K562 (cell line): Measurements from ENCODE around the gene SEC24C. TPM values are rescaled to one million over a fixed set of nuclear protein-coding genes. Genes with fewer than 3 reads are reported as not detected.

Experiments
- CTBP1 ChIP-seq: fragments of 450-650 bp; IDR thresholded peaks from 2 replicates; pipeline ENCODE4 v1.6.1; 2016; ENCODE audit warnings: borderline replicate concordance
- HMG20A ChIP-seq: fragments of 450-650 bp; formaldehyde crosslinking; conservative IDR thresholded peaks from 2 replicates; pipeline ENCODE4 v1.4.0; 2020; ENCODE audit warnings: mild to moderate bottlenecking, mixed read lengths
- HMG20B ChIP-seq: fragments of 250-450 bp; sonication (Bioruptor Pico); IDR thresholded peaks from 2 replicates; pipeline ENCODE4 v1.5.0; 2021; ENCODE audit warnings: mild to moderate bottlenecking
- HNRNPL ChIP-seq: fragments of 200-400 bp; formaldehyde crosslinking; IDR thresholded peaks from 2 replicates; pipeline ENCODE4 v1.6.1; 2017; ENCODE audit warnings: low read depth, mild to moderate bottlenecking, low read length
- HSF4 ChIP-seq: fragments of 250-450 bp; sonication (Bioruptor Pico); IDR thresholded peaks from 2 replicates; pipeline ENCODE4 v2.1.2; 2022; ENCODE audit warnings: mild to moderate bottlenecking, moderate library complexity, borderline replicate concordance
- KLF13 ChIP-seq: fragments of 450-650 bp; IDR thresholded peaks from 2 replicates; pipeline ENCODE4 v1.6.1; 2016; ENCODE audit warnings: missing genetic modification characterization, low read depth, mild to moderate bottlenecking, missing compliant biosample characterization, moderate library complexity, borderline replicate concordance
- PTBP1 ChIP-seq: fragments of 200-400 bp; formaldehyde crosslinking; IDR thresholded peaks from 2 replicates; pipeline ENCODE4 v1.6.1; 2017; ENCODE audit warnings: low read depth, low read length
- RBM34 ChIP-seq: fragments of 200-400 bp; formaldehyde crosslinking; IDR thresholded peaks from 2 replicates; pipeline ENCODE4 v1.6.1; 2018; ENCODE audit warnings: low read length, borderline replicate concordance; ENCODE audit not compliant: insufficient read depth
- ZNF133 ChIP-seq: fragments of 250-450 bp; sonication (Bioruptor Pico); IDR thresholded peaks from 2 replicates; pipeline ENCODE4 v1.4.0; 2020; ENCODE audit warnings: mild to moderate bottlenecking
- ZNF263 ChIP-seq: sonication (generic); formaldehyde crosslinking; IDR thresholded peaks from 2 replicates; pipeline ENCODE4 v1.8.0; 2022; ENCODE audit warnings: mild to moderate bottlenecking, missing genetic modification reagents, borderline replicate concordance
- ZSCAN32 ChIP-seq: fragments of 450-650 bp; formaldehyde crosslinking; IDR thresholded peaks from 2 replicates; pipeline ENCODE4 v1.4.0; 2020; ENCODE audit warnings: mild to moderate bottlenecking, moderate library complexity
- polyA plus RNA-seq, 8 experiments: library from polyadenylated mRNA; depleted of rRNA in 4 of 8; stranded (reverse) in 5 of 8; unstranded in 3 of 8; fragments of >200 nt; fragmentation: Nextera tagmentation in 2 of 8; fragmentation: Illumina TruSeq in 1 of 8; extraction: Ambion mirVana in 2 of 8; extraction: Trizol in 1 of 8; gene quantifications; 2 replicates each; pipeline versions ENCODE4 v1.2.1 to v1.2.3, GENCODE V29; 2011 to 2014; ENCODE audit warnings: inconsistent platforms in 1 of 8, missing spikeins in 1 of 8
- total RNA-seq, 7 experiments: library from RNA; depleted of rRNA in 6 of 7; stranded (reverse); fragments of >200 nt in 6 of 7; fragmentation: Illumina TruSeq in 2 of 7; extraction: Trizol in 2 of 7; gene quantifications; 2 replicates each; pipeline versions ENCODE4 v1.2.1 to v1.2.3, GENCODE V29; 2011 to 2021; ENCODE audit warnings: low replicate concordance in 1 of 7
- TF ChIP-seq, protein P1 (sequence below): sonication (generic); formaldehyde crosslinking; IDR thresholded peaks from 2 replicates; pipeline ENCODE4 v1.8.0; 2023; ENCODE audit warnings: mild to moderate bottlenecking, missing genetic modification reagents
- TF ChIP-seq, protein P2 (sequence below), 2 experiments: IDR thresholded peaks in 1 of 2; conservative IDR thresholded peaks in 1 of 2; 2 replicates each; pipeline ENCODE4 v1.6.1; 2016; ENCODE audit warnings: low read depth in 2 of 2, mild to moderate bottlenecking in 1 of 2, missing compliant biosample characterization in 1 of 2, missing genetic modification characterization in 1 of 2, moderate library complexity in 1 of 2
- TF ChIP-seq, protein P3 (sequence below): fragments of 250-450 bp; sonication (Bioruptor Pico); IDR thresholded peaks from 2 replicates; pipeline ENCODE4 v1.8.0; 2022; ENCODE audit warnings: moderate library complexity, mild to moderate bottlenecking, inconsistent platforms

SEC24C gene
- total and polyA plus RNA-seq, 9 of the 15 experiments (the other 6 are each of a cell fraction or from before 2014, with no cell fraction given): 19.0 to 115 (median 70.5) TPM

DNA sequence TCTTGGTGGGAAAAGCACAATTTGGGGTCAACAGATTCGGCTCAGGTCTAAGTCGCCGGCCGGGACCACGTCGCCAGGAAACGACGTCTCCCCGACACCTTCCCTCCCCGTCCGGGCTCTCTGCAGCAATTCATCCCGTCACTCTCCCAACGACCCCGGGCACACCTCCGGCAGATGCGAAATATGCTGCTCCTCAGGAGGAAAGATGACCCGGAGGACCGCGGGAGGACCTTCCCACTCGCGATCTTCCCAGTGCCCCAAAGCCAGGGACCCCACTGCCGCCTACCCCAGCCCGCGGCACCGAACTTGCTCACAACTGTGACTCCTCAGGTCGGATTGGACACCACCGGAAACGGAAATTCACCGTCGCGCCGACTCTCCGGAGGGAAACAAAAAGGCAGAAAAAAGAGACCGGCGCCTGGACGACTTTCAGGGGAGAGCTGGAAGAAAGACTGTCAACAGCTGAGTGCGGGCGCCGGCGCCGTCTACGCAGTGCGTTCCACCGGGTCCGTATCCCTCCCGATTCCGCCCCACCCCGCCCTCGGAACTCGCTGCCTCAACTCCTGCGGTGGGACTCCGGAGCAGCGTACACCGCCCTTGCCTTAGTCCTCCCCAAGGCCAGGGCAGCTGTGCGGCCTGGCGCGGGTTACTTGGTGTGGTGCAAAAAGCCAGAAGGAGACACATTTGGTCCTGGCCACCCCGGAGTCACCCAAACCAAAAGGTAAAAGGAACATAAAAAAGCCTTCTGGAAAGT lies 13.8 kb upstream of the SEC24C start (continued):
- TF ChIP-seq, protein P1, sequence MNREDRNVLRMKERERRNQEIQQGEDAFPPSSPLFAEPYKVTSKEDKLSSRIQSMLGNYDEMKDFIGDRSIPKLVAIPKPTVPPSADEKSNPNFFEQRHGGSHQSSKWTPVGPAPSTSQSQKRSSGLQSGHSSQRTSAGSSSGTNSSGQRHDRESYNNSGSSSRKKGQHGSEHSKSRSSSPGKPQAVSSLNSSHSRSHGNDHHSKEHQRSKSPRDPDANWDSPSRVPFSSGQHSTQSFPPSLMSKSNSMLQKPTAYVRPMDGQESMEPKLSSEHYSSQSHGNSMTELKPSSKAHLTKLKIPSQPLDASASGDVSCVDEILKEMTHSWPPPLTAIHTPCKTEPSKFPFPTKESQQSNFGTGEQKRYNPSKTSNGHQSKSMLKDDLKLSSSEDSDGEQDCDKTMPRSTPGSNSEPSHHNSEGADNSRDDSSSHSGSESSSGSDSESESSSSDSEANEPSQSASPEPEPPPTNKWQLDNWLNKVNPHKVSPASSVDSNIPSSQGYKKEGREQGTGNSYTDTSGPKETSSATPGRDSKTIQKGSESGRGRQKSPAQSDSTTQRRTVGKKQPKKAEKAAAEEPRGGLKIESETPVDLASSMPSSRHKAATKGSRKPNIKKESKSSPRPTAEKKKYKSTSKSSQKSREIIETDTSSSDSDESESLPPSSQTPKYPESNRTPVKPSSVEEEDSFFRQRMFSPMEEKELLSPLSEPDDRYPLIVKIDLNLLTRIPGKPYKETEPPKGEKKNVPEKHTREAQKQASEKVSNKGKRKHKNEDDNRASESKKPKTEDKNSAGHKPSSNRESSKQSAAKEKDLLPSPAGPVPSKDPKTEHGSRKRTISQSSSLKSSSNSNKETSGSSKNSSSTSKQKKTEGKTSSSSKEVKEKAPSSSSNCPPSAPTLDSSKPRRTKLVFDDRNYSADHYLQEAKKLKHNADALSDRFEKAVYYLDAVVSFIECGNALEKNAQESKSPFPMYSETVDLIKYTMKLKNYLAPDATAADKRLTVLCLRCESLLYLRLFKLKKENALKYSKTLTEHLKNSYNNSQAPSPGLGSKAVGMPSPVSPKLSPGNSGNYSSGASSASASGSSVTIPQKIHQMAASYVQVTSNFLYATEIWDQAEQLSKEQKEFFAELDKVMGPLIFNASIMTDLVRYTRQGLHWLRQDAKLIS (CRISPR knock-in tag): peak; percentile 70; the same call in 1 of the 2 replicates
- TF ChIP-seq ZSCAN32 (CRISPR knock-in tag): no peak
- peak; percentile 66 for TF ChIP-seq CTBP1
- TF ChIP-seq, protein P2, sequence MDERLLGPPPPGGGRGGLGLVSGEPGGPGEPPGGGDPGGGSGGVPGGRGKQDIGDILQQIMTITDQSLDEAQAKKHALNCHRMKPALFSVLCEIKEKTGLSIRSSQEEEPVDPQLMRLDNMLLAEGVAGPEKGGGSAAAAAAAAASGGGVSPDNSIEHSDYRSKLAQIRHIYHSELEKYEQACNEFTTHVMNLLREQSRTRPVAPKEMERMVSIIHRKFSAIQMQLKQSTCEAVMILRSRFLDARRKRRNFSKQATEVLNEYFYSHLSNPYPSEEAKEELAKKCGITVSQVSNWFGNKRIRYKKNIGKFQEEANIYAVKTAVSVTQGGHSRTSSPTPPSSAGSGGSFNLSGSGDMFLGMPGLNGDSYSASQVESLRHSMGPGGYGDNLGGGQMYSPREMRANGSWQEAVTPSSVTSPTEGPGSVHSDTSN (CRISPR knock-in tag; IDR thresholded peaks at IDR 0.05; ENCODE audit: low read depth): no peak
- TF ChIP-seq, protein P2 (tag; conservative IDR thresholded peaks at IDR 0.05; ENCODE audit: low read depth): 0 out of 2 replicates have a peak, but pooled peaks have one; percentile 14
- no peak for TF ChIP-seq PTBP1
- no peak for TF ChIP-seq ZNF133 (CRISPR knock-in tag)
- TF ChIP-seq KLF13 (tag): no peak
- TF ChIP-seq HSF4 (CRISPR knock-in tag): no peak
- no peak for TF ChIP-seq HMG20A (CRISPR knock-in tag)
- TF ChIP-seq ZNF263 (CRISPR knock-in tag): peak; percentile 81
- no peak for TF ChIP-seq HNRNPL
- TF ChIP-seq RBM34: no peak
- TF ChIP-seq, protein P3, sequence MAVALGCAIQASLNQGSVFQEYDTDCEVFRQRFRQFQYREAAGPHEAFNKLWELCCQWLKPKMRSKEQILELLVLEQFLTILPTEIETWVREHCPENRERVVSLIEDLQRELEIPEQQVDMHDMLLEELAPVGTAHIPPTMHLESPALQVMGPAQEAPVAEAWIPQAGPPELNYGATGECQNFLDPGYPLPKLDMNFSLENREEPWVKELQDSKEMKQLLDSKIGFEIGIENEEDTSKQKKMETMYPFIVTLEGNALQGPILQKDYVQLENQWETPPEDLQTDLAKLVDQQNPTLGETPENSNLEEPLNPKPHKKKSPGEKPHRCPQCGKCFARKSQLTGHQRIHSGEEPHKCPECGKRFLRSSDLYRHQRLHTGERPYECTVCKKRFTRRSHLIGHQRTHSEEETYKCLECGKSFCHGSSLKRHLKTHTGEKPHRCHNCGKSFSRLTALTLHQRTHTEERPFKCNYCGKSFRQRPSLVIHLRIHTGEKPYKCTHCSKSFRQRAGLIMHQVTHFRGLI (CRISPR knock-in tag): no peak
- no peak for TF ChIP-seq HMG20B (CRISPR knock-in tag)
